Endothelial cell of hepatic sinusoid (primary cell): ENCODE data around the gene C1QTNF5.

Experiments
- in situ Hi-C: cut with HindIII; loops from 2 replicates; pipeline ENCODE4 v1.10.0; 2017; ENCODE audit warnings: low sequenced_read_pairs

Gene C1QTNF5

DNA sequence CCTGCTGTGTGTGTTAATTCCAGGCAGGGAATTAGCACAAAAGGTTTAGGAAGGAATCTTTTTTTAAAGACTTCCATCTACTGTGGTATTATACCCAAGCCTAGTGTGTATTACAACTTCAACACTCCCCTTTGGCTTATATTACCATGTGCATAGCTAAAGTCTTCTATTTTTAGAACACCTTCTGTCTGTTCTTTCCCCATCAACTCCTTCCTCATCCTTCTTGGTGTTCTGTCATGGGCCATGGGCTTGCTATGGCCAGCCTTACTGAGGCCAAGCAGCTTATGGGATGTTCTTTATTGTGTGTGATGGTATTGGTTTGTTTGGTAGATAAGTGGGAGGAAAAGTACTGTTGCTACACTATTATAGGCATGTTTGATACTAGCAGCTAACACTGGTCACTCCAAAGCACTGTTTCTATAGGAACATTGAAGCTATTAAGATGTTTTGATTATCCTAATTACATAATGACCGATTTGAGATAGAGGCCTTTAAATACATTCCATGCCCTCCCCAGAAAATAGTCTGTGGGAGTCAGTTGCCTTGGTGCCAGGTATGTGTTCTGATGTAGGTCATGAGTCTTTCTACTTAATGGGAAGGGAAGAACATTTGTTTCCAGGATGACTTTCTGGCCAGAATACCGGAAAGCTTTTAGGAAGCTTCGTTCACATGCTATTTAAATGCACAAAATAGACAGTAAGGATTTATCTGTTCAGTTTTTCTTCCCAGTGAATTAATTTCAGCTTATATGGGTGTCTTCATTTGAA, 40.3 kb downstream of the C1QTNF5 start:
- in situ Hi-C loops: loop anchor here (10.0 kb wide), 1 partner anchor 166 kb away; no protein-coding TSS in a partner anchor

DNA sequence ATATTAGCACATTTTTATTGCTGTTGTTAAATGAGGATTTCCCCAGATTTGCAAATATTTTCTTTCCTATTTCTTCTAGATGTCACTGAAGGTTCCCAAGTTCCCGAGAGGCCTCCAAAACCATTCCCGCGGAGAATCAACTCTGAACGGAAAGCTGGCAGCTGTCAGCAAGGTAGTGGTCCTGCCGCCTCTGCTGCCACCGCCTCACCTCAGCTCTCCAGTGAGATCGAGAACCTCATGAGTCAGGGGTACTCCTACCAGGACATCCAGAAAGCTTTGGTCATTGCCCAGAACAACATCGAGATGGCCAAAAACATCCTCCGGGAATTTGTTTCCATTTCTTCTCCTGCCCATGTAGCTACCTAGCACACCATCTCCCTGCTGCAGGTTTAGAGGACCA, 41.3 kb downstream of the C1QTNF5 start:
- in situ Hi-C loops: no loop called here

DNA sequence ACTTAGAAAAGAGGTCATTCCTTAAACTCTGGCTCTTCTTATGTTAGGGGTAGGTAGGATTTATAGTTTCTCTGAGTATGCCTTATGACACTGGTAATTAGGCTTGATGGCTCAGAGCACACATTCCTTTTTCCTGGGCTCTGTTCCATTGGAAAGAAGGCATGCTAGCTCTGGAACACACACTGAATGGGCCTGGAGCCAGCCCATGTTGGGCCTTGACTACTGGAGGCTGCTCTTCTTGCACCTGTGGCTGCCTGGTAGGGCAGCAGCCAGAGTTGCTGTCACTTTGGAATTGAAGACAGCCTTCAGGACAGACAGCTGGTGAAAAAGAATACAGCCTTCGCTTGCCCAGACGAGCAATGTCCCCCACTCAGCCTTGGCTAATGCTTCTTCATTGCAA, 42.0 kb downstream of the C1QTNF5 start:
- in situ Hi-C loops: no loop called here

DNA sequence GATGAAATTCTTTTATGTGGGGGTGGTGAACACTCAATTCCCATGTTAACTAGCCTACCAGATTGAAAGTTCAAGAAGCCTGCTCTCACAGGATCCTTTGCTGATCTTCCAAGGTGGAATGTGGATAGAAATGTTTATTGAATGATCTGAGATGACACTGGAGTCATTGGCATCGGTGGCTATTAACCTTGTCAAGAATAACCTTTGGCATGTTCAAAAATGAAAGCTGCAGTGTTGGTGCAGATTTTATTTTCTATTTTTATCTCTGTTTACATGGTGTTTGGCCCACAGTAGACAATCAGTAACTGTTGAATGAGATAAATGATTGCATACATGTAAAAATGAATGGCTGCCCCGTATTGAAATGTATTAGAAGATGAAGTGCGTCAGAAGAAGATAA, 42.7 kb downstream of the C1QTNF5 start:
- in situ Hi-C loops: no loop called here

DNA sequence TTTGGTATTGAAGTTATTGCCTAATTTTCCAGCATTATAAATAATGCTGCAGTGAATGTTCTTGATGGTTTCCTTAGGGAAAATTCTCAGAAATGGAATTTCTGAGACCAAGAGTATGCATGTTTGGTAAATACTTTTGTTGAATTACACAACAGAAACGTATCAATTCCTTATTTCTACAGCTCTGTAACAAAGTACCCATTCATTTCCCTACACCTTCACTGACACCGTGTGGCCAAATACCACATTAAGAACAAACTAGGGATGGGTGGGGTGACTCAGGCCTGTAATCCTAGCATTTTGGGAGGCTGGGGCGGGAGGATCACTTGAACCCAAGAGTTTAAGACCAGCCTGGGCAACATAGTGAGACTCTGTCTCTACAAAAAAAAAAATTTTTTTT, 45.5 kb downstream of the C1QTNF5 start:
- in situ Hi-C loops: no loop called here

DNA sequence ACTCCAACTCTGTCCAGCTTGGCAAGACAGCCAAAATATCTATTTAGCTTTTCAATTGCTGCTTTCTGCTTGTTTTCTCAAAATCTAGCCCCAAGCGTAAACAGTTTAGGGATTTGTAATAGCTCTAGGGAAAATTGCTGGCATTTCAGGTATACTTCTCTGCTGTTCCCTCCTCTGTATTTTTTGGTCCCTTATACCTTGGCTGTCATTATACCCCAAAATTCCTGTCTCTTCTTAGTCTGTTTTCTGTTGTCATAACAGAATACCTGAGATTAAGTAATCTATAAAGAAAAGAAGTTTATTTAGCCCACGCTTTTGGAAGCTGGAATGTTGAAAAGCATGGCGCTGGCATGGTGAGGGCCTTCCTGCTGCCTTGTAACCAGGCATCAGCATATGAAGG, 47.2 kb downstream of the C1QTNF5 start:
- in situ Hi-C loops: no loop called here

DNA sequence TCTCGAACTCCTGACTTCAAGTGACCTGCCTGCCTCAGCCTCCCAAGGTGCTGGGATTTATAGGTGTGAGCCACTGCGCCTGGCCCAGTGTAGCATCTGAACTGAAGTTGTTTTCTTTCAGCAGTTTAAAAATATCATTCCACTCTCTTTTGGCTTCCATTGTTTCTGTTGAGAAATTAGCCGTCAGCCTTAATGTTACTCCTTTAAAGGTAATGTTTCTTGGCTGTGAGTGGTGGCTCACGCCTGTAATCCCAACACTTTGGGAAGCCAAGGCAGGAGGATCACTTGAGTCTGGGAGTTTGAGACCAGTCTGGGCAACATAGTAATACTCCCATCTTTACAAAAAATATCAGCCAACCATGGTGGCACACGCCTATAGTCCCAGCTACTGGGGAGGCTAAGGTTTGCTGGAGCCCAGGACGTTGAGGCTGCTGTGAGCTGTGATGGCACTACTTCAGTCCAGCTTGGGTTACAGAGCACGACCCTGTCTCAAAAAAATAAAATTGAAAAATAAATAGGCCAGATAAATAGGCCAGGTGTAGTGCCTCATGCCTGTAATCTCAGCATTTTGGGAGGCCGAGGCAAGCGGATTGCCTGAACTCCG, 49.7 kb downstream of the C1QTNF5 start:
- in situ Hi-C loops: no loop called here
